Measurements from ENCODE around the gene CAMTA1.
A peak's percentile ranks its signal among the peaks of the same experiment; 100 is the strongest.

The CAMTA1 gene

DNA sequence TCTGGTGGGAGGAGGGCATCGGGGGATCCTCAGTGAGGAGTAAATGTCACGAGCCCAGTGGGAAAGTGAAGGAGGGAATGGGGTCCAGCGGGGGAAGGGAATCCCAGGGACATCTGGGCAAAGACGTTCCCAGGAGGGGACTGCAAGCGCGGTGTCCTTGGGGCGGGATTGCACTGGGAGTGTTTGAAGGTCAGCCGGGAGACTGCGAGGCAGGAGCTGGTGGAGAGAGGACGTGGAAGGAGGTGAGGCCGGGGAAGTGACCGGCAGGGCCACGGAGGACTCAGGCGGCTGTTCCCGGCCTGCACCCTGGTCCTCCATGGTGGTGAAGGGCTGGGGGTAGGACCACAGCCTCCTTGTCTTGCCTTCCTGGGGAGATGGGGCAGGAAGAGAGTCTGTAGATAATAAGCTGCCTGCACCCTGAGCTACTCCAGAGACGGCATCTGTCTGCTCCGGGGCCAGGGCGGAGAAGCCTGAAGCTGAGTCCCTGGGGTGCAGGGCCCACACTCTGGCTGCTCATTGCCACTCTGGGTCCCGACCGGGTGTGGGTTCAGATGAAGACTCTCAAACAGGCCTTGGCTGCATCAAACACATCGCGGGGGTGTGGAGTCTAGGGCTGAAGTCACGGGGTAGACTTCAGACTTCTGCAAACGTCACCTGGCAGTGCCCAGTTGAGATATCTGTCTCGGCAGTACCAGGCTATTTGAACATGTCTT, 264.8 kb downstream of the CAMTA1 start:
- DNase-seq: no peak

DNA sequence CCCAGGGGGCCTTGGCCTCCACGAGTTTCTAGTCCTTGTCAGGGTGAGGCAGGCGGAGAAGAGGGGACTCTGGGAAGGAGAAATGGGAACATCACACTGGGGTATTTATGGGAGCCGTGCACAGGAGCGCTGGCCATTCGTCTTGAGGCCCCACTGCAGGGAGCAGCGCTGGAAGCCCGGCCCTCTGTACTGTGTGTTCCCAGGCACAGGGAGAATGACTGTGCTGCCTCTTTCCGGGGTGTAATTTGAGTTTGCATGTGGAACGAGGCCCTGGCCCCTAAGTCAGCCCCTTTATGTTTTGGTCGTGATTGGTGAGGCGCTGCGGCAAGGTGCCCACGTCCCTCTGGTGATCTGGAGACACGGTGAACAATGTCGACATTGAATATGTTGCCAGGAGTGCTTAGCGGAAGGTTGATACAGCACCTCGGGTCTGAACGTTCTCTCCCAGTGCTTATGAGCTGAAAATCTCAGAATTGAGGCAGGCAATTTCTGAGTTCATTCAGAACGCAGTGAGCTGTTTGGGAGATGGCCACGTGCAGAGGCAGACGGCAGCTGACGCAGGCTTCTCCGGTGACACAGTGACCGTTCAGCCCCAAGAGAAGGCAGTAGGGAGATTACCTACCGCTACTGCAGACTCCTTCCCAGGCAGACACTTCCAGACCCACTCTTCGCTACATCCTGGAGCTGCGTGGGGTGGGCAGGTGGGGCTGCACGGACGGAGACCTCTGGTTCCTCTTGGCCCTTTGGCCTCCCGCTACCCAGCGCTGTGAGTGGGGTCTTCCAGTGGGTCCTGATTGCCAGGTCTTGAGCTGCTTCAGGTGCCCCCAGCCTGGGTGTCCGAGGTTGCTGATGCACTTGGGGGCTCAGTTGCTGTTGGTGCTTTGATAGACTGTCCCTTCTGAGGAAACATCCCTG, 265.8 kb downstream of the CAMTA1 start:
- no peak for DNase-seq

DNA sequence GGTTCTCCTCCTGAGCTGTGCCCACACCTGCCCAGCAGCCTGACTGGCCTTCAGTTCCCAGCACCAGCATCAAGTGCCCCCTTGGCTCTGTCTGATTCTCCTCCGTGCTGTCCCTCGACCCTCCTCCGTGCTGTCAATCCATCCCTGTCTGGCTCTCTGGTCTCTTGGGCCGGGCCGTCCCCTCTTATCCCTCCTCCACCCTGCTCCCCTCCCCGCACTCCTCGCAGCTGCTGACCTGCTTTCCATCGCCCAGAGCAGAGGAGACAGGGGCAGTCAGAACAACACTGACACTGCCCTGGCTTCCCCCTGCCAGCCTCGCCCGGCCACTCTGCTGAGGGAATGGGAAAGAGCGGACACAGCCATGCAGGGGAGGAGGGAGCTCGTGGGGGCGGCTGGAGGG, 267.4 kb downstream of the CAMTA1 start:
- DNase-seq: no peak

DNA sequence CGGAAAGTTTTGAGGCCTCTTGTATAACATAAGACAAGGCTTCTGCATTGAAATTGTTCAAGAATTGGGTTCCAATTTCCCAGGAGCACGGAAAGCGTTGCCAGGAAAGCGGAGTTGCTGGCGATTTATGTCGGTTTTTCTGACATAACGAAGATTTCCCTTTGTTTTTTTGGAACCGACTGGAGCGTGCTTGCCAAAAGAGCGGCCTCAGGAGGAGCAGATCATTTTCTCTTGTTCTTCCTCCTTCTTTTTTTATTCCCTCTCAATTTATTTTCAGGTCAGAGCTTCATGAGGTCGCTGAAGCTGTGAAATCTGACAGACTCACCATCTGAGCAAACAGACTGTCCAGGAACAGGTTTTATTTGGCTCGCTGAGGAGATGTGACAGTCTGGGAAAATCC, 275.5 kb downstream of the CAMTA1 start:
- DNase-seq: no peak

DNA sequence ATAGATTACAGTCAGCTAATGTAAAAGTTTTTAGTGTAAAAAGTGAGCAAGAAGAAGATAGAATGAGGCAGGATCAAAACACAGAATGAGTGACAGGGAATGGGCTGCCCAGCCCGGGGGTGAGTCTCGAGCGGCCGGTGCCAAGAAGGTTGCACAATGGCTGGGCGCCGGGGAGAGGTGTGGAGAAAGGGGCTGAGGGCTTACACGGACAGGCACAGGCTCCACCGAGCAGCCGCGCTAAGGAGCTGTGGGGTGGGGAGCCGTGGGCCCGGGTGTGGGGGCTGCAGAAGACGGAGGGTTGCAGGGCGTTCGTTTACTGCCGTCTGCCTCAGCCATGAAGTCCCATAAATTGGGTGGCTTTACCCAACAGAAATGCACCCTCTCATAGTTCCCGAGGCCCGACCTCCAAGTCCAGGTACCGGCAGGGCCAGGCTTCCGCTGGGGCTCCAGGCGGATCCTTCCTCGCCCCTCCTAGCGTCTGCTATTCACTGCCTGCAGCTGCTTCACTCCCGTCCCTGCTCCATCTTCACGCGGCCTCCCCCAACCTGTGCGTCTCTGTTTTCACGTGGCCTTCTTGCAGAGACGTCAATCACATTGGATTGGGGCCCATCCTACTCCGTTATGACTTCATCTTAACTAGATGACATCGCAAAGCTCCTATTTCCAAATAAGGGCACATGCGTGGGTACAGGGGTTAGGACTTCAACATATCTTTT, 277.2 kb downstream of the CAMTA1 start:
- DNase-seq: no peak

DNA sequence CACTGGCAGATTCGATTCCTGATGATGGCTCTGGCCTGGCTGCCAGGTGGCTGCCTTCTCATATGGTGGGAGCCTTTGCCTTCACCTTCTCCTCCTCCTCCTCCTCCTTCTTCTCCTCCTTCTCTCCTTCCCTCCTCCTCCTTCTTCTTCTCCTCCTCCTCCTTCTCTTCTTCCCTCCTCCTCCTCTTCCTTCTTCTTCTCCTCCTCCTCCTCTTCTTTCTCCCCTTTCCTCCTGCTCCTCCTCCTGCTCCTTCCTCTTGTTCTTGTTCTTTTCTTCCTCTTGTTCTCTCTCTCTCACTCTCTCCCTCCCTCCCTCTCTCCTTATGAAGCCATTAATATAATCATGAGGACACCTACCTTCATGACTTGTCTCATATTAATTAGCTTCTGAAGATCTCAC, 278.7 kb downstream of the CAMTA1 start:
- DNase-seq: no peak

DNA sequence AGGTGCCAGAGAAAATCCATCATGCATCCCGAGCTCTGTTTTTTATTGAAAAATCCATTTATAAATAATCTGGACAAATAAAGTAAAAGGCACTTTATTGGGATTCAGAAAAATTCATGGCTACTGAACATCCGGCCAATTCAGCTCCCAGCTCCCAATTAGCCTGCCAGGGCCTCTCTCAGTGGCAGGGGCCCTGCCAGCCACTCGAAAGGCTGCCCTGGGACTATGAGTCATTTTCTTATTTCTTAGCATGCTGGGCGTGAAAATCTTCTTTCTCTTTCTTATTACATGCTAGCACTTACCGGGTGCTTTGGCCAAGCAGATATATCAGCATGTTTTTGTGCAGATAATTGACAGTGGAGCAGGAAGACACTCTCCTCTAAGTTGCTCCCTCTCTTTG, 283.3 kb downstream of the CAMTA1 start:
- DNase-seq: no peak

DNA sequence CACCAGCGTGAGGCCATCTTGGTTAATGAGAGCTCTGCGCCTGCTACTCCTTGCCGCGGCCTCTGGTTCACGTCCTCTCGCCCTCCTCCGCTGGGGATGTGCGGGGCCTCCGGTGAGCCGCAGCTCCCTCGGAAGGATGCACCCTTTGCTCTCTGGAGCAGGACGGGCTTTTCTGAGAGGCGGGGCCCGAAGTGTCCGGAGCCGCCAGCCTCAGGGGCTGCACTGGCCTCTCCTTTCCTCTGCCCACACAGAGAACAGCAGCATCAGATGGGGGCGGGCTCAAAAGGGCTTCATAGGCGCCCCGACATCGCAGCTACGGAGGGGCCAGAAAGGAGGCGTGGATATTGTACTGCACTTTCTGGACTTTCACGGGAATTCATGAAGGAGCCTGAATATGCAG, 284.7 kb downstream of the CAMTA1 start:
- DNase-seq: no peak

DNA sequence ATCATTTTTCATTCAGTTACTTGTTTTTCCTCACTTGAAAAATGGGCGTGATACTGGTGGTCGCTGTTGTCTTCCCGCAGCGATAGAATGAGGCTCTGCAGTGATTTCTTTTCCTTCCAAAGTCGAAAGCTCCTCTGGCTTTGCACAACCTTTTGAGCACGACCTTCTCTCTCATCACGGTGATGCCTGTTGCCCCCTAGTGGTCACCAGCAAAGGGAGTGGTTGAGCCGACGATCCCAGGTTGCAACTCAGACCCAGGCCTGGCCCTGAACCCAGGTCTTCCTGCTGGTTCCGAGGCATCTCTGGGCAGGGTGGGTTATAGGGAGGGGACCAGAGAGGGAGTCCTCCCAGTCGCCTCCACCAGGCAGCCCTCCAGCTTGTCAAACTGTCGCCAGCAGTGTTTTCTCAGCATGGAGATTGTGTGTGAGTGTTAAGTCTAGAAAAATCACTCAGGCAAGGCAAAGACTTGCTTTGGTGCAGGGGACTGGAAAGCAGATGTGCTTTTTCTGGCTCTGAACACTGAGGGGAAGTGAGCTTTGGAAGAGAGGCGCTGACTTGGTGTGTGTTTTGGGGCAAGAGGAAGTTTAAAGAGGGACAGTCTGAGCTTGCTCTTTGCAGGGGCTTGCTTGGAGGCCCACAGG, 285.3 kb downstream of the CAMTA1 start:
- peak; percentile 69 for DNase-seq

DNA sequence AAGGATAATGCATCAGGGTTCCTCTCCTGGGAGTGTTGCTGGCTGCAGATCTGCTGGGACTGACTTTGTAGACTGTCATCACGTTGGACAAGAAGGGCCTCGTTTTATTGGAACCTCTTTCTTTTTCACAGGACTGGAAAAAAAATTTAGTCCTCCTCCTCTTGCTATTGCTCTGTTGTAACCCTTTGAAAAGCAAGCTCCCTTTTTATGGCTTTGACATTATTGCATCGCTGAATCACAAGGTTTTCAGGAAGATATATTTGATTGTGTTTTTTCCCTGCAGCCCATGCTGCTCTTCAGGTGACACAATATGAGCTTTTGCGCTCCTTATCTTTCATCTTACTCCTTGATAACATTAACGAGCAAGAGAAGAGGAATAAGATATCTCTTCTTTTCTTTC, 290.9 kb downstream of the CAMTA1 start:
- DNase-seq: no peak

DNA sequence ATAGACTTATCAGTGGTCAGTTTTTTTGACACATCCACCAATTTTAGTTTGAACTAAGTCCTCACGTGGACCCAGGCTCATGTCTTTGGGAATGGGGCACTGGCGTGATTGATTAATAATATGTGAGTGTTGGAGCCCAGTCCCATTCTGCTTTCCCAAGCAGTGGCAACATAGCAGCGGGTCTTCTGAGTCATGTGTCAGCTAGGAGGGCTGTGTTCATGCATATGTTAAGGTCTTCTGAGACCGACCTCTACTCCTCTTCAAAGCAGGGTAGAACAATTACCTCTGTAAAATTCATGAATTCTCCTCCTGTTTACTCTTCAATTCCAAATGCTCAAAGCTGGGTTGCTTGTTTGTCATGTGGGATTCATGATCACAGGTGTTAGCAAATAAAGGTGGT, 291.3 kb downstream of the CAMTA1 start:
- DNase-seq: no peak

DNA sequence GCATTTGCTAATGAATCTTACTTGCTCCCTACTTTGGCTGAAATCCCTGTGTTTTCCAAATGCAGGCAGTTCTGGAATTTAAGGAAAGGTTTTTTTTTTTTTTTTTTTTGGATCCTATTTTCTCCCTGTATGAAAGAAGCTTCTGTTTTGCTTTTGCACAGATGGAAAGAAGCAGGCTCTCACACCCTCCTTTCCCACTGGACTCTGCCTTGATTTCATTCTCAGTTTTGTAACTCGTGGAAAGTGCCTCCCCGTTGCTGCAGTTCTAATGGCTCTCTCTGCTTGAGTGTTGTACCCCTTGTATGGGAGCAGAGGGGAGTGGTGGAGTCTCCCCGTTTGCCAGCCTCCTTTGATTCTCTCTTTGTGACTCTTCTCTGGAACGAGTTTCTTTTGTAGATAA, 291.9 kb downstream of the CAMTA1 start:
- no peak for DNase-seq

DNA sequence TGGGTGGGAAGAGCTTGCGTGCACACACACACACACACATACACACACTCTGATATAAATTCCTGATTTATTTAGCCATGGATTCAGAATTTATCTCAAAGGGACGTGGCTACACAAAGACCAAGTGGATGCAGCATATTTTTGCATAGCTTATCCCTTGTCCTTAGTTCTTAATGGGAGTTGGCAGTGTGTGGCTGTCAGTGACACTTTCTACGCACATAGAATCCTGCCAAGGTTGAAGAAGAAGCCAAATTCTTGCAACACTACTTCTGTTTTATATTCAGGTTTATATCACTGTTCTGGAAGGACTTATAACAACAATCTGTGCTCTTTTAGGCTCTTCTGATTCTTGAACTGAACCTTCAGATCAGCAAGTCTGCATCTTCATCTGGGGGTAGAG, 292.7 kb downstream of the CAMTA1 start:
- no peak for DNase-seq

DNA sequence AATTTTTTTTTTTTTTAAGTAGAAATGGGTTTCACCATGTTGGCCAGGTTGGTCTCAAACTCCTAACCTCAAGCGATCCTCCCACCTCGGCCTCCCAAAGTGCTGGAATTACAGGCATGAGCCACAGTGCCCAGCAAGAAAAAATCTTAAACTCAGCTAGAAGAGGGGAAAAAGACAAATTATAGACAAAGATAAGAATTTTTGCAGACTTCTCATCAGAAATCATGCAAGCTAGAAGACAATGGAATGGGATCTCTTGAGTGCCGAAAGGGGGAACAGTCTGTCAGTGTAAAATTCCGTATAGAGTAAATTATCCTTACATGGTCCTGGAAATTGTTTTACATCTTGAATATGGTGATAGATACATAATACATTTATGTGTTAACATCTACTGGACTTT, 294.4 kb downstream of the CAMTA1 start:
- DNase-seq: no peak

DNA sequence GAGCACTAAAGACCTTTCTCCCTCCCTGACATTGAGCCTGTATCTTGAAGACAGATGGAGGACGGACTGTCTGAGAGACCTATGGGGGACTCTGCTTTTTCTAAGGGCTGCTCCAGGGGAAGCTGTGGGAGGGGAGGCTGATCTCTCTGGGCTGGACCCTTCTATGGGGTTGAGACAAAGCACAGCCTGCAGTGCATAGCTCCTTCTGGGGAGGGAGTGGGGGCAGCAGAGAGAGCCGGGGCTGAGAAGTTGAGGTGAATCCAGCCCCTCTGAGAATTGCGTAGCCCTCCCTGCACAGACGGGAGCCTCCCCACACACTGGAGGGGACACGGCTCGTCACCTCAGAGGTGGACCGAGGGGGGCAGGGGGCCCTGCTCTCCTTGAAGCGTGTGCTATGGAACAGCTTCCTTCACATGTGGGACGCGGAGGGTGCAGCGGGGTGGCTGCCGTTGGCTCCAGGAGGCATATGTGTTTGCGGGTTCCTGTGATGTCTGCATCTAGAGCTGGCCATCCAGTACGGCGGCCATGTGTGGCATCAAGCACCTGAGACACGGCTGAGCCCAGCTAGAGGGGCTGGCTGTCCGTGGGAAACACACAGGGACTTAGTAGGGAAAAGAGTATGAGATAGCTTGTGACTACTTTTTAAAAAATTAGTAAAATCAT, 299.1 kb downstream of the CAMTA1 start:
- DNase-seq: no peak

DNA sequence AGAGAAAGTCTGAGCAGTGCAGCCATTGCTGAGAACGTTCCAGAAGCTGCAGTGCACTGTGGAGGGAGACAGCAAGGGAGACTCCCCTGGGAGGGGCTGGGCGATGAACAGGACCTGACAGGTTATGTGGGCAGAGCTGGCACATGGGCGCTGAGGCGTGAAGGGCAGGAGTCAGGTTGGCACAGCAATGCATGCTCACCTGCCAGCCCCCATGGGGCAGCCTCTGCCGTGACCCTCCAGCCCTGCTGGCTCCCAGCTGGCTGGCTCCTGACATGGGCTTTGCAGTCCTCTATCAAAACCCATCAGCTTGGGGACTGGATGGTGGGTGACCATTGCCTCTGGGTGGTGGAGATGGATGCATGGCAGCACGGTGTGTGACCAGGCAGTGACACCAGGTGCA, 300.3 kb downstream of the CAMTA1 start:
- no peak for DNase-seq

DNA sequence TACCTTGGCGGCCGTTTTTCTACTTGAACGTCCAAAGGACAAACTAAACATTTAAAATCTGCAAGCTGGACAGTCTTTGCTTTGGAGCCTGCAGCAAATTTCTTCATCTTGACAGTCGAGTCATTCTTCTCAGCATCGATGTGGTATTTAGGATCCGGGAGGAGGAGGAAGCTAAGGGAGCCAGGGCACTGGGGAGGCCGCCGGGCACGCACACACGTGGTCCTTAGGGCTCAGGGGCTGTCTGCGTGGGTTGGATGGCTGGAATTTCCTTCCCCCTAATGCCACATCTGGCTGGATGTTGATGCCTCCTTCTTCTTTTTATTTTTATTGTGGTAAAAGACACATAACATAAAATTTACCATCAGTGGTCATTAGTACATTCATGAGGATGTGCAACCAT, 300.9 kb downstream of the CAMTA1 start:
- no peak for DNase-seq

DNA sequence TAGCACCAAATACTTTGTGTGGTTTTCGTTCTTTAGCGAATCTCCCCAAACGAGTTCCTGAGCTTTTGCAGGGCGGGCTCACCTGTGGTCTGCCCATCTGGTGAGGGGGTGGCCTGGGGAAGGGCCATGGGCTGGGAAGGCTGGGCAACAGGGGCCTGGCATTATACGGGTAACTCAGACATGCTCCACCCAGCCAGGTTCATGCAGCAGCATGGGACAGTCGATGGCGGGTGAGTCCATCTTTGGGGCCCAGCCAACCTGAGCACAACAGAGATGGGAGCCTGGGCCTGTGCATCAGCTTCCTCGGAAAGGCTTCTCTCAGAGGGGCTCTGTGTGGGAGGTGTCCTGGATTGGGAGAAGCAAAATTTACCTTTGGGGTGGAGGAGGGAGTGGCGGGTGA, 302.6 kb downstream of the CAMTA1 start:
- DNase-seq: no peak

DNA sequence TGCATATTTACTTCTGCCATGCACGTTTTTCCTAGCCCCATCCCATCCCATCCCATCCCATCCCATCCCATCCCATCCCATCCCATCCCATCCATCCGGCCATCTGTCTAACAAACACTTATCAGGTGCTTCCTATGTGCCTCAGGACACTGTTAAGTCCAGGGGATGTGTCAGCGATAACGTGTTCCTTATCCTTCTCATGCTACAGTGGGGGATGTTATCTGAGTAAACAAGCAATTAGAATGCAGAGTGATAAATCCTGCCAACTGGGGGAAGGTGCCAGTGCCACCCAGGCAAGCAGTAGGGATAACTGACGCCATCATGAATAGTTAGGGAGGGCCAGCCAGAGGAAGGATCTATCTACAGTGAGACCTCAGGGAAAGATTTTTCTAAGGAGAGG, 304.2 kb downstream of the CAMTA1 start:
- no peak for DNase-seq

DNA sequence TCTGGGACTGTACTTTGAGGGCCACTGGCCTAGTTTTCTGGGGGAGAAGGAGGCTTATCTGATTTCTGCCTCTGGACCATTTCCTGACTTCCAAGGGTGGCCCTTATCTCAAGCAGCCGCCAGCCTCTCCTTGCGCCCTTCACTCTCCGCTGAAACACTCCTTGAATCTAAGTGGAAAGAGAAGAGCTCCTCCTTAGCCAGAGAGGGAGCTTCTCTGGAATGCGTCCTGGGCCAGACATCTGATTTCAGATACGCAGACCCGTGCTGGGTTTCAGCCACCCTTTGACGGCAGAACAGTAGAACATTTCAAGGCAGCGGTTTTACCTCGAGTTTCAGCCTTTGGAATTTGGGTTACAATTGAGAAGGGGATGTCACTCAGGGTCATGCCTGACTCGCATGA, 308.0 kb downstream of the CAMTA1 start:
- DNase-seq: no peak

DNA sequence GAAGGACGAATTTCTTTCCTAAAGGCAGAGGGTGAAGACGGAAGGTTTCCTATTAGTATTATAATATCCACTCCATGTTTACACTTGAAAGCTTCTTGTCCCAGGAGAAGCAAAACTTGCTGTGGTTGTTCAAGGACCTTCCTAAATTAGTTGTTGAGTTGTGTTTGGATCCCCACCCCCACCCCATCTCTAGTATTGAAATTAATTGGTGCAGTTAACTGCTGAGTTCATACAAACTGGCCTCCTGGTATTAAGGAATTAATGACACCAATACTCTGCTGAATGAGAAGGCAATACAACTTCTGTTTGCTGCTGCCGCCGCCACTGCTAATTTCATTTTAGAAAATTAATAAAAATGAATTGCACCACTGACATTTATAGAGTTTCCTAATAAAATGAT, 308.8 kb downstream of the CAMTA1 start:
- no peak for DNase-seq

DNA sequence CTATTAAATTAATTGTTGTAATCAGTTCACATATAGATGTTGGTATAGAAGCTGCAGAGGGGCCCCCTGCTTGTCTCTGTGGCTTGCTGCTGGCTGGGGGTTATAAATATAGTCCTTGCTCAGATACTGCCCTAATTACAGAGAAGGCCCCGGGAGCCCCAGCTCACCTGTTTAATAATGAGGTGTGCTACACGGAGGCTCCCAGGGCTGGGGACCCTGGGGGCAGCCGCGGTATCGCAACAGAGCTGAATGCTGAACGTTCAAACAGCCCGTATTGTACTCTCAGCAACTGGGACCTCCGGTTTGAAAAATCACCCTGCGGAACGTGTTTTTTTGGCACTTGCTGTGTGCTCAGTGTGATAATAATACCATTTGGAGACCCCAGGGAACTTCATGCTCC, 309.3 kb downstream of the CAMTA1 start:
- DNase-seq: no peak
